DMS153 (cell line): ENCODE data around the gene STXBP5.

Experiments
- DNase-seq: peaks from one replicate; lab custom pipeline; 2025; lab: John Stamatoyannopoulos, UW

Gene STXBP5

GRCh38 chr6:147204060-147204785 is at the start of gene STXBP5:
TSS of gene STXBP5 (plus strand) at chr6:147204417. CDS start at chr6:147204533, 116 bp downstream.
- DNase-seq, result peak; percentile 17

- DNase-seq, result peak; percentile 92
Measured at GRCh38 chr6:147154454-147154853, 49.8 kb upstream of the STXBP5 start.

GRCh38 chr6:147156218-147156617 is 48.0 kb upstream of the STXBP5 start:
- peak; percentile 38 for DNase-seq

GRCh38 chr6:147156799-147157382 is 47.3 kb upstream of the STXBP5 start:
- no peak for DNase-seq

- DNase-seq, result peak; percentile 30
Measured at GRCh38 chr6:147157930-147158329, 46.3 kb upstream of the STXBP5 start.

- no peak for DNase-seq
Measured at GRCh38 chr6:147158881-147159280, 45.3 kb upstream of the STXBP5 start.

- no peak for DNase-seq
Measured at GRCh38 chr6:147159536-147160374, 44.5 kb upstream of the STXBP5 start.

- no peak for DNase-seq
Measured at GRCh38 chr6:147160593-147160992, 43.6 kb upstream of the STXBP5 start.

GRCh38 chr6:147161253-147161973 is 42.8 kb upstream of the STXBP5 start:
- no peak for DNase-seq

GRCh38 chr6:147161974-147162495 is 42.2 kb upstream of the STXBP5 start:
- peak; percentile 48 for DNase-seq

GRCh38 chr6:147164761-147165160 is 39.5 kb upstream of the STXBP5 start:
- DNase-seq, result no peak

GRCh38 chr6:147166360-147166944 is 37.8 kb upstream of the STXBP5 start:
- peak; percentile 68 for DNase-seq

- no peak for DNase-seq
Measured at GRCh38 chr6:147166992-147167391, 37.2 kb upstream of the STXBP5 start.

- no peak for DNase-seq
Measured at GRCh38 chr6:147167576-147168461, 36.4 kb upstream of the STXBP5 start.

- DNase-seq, result no peak
Measured at GRCh38 chr6:147169529-147169928, 34.7 kb upstream of the STXBP5 start.

- no peak for DNase-seq
Measured at GRCh38 chr6:147170269-147170668, 33.9 kb upstream of the STXBP5 start.

GRCh38 chr6:147173140-147173539 is 31.1 kb upstream of the STXBP5 start:
- no peak for DNase-seq

- DNase-seq, result no peak
Measured at GRCh38 chr6:147173675-147174308, 30.4 kb upstream of the STXBP5 start.

- DNase-seq, result no peak
Measured at GRCh38 chr6:147176795-147177194, 27.4 kb upstream of the STXBP5 start.

- DNase-seq, result no peak
Measured at GRCh38 chr6:147177286-147177685, 26.9 kb upstream of the STXBP5 start.
